LNCaP clone FGC (cell line): ENCODE results near the gene TAF4.
"Not testable (repeated sequence)": the region's sequence is repeated elsewhere in the genome, so short reads cannot be mapped to it uniquely, and the experiment has no call there.

Experiments
- DNase-seq: peaks from one replicate; pipeline ENCODE4 v3.0.0-alpha.2; 2011; ENCODE audit warnings: low read depth
- H3K4me3 ChIP-seq: 2 replicates; pipeline ENCODE4 v1.5.1; 2011; ENCODE audit warnings: mild to moderate bottlenecking, low read depth, low read length, control low read depth
- CTCF ChIP-seq: IDR thresholded peaks from 2 replicates; pipeline ENCODE4 v1.5.1; 2012; ENCODE audit warnings: mild to moderate bottlenecking; ENCODE audit not compliant: control insufficient read depth, insufficient read depth; ENCODE audit errors: extremely low read depth

The TAF4 gene

GRCh38 chr20:61973515-61974356, 91.9 kb downstream of the TAF4 start:
- TF ChIP-seq CTCF, result no peak

GRCh38 chr20:61972636-61973508, 92.8 kb downstream of the TAF4 start:
- DNase-seq, result no peak
- no peak for TF ChIP-seq CTCF

More at GRCh38 chr20:61973515-61974356, 91.9 kb downstream of the TAF4 start:
- DNase-seq, result no peak
- no peak overlapping the region for H3K4me3 ChIP-seq

GRCh38 chr20:61971595-61971994, 94.1 kb downstream of the TAF4 start:
- not testable (repeated sequence) for H3K4me3 ChIP-seq, DNase-seq

More at GRCh38 chr20:61972636-61973508, 92.8 kb downstream of the TAF4 start:
- H3K4me3 ChIP-seq, result no peak overlapping the region

GRCh38 chr20:61970357-61970756, 95.3 kb downstream of the TAF4 start:
- TF ChIP-seq CTCF, result no peak
- no peak overlapping the region for H3K4me3 ChIP-seq
- no peak for DNase-seq

- H3K4me3 ChIP-seq, result no peak overlapping the region
- no peak for DNase-seq
- no peak for TF ChIP-seq CTCF
Measured at GRCh38 chr20:61969806-61970205, 95.9 kb downstream of the TAF4 start.

- TF ChIP-seq CTCF, result no peak
- H3K4me3 ChIP-seq, result no peak overlapping the region
- no peak for DNase-seq
Measured at GRCh38 chr20:61968932-61969331, 96.7 kb downstream of the TAF4 start.
